ENCODE data around the gene CBFB.

Gene CBFB

DNA sequence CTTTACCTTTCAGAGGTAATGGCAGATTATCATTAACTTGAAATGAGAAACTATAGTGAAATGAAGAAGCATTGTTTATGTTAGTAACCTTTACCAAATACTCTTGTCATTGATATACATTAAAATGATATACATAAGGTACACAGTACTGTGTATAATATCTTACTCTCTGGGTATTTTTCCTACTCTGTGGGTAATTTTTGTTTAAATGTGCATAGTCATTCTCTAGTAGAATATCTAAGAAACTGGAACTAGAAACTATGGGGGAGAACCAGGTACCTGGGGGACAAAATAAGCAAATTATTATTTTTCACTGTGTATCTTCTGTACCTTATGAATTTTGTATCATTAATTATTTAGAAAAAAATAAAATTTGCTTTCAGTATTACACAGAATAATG is 60.2 kb downstream of the CBFB start:
- H3K4me2 ChIP-seq (ENCODE audit: insufficient read depth, low read length): no peak overlapping the region
- H3K4me1 ChIP-seq (ENCODE audit: insufficient read depth, low read length): no peaks in the 10 kb centered on the region
- ATAC-seq (ENCODE audit: insufficient read depth, low read depth) (no peak), DNase-seq (no peak)
- H3K9me3 ChIP-seq (ENCODE audit: insufficient read depth, low read length, severe bottlenecking): no peaks in the 10 kb centered on the region
- H2AFZ ChIP-seq (ENCODE audit: low read depth, low read length): no peak overlapping the region
- H3K27me3 ChIP-seq (ENCODE audit: insufficient read depth, low read length, poor library complexity): no peaks in the 10 kb centered on the region
- H4K20me1 ChIP-seq (ENCODE audit: insufficient read depth, low read length): peaks cover 7% of the 10 kb centered on the region; the same call in 1 of the 2 replicates
- H3K9ac ChIP-seq (ENCODE audit: low read depth, low read length): no peak overlapping the region
- peaks cover 60% of the 10 kb centered on the region for H3K36me3 ChIP-seq (ENCODE audit: insufficient read depth, low read length)
- H3K27ac ChIP-seq (ENCODE audit: low read length): no peak overlapping the region
- peaks cover 42% of the 10 kb centered on the region for H3K79me2 ChIP-seq (ENCODE audit: insufficient read depth, low read length)
- H3K4me3 ChIP-seq (ENCODE audit: low read depth in 1 of 2, low read length in 2 of 2): no peak overlapping the region
- TF ChIP-seq EZH2 (IDR thresholded peaks at IDR 0.05; ENCODE audit: borderline replicate concordance, low read depth, low read length, severe bottlenecking) (no peak), CTCF (IDR thresholded peaks at IDR 0.05; ENCODE audit: borderline replicate concordance, extremely low read depth, low read length, poor library complexity, severe bottlenecking) (no peak)

DNA sequence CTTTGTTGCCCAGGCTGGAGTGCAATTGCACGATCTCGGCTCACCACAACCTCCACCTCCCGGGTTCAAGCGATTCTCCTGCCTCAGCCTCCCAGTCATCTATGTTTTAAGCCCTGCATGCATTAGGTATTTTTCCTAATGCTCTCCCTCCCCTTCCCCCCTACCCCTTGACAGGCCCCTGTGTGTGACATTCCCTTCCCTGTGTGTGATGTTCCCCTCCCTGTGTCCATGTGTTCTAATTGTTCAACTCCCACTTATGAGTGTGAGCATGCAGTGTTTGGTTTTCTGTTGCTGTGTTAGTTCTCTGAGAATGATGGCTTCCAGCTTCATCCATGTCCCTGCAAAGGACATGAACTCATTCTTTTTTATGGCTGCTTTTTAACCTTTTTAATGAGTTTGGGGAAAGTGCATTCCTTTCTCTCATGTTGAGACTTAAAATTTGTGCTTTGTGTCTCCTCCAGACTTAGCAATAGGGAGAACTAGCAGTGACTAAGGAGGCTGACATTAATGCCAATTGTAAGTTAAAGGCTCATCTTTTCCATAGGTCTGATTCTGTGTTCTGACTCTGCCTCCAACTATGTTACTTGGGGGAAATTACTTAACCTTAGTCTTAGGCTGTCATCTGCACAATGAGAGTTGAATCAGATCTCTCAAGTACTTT is 63.1 kb downstream of the CBFB start:
- peaks cover 42% of the 10 kb centered on the region for H3K79me2 ChIP-seq (ENCODE audit: insufficient read depth, low read length)

GRCh38 chr16:67093098-67093726 is 64.3 kb downstream of the CBFB start:
- Histone ChIP-seq H3K4me1 (ENCODE audit: insufficient read depth, low read length) (no peaks in the 10 kb centered on the region), H3K27me3 (ENCODE audit: insufficient read depth, low read length, poor library complexity) (no peaks in the 10 kb centered on the region), H3K36me3 (ENCODE audit: insufficient read depth, low read length) (peaks cover 39% of the 10 kb centered on the region), H3K9ac (ENCODE audit: low read depth, low read length) (no peak overlapping the region), H4K20me1 (ENCODE audit: insufficient read depth, low read length) (peaks cover 4% of the 10 kb centered on the region; the same call in 1 of the 2 replicates), H3K79me2 (ENCODE audit: insufficient read depth, low read length) (peaks cover 32% of the 10 kb centered on the region), H3K4me2 (ENCODE audit: insufficient read depth, low read length) (no peak overlapping the region), H3K4me3 (ENCODE audit: low read depth in 1 of 2, low read length in 2 of 2) (no peak overlapping the region), H2AFZ (ENCODE audit: low read depth, low read length) (no peak overlapping the region), H3K9me3 (ENCODE audit: insufficient read depth, low read length, severe bottlenecking) (no peaks in the 10 kb centered on the region), H3K27ac (ENCODE audit: low read length) (no peak overlapping the region)
- TF ChIP-seq EZH2 (IDR thresholded peaks at IDR 0.05; ENCODE audit: borderline replicate concordance, low read depth, low read length, severe bottlenecking) (no peak), CTCF (IDR thresholded peaks at IDR 0.05; ENCODE audit: borderline replicate concordance, extremely low read depth, low read length, poor library complexity, severe bottlenecking) (no peak)
- no peak for DNase-seq
- no peak for ATAC-seq (ENCODE audit: insufficient read depth, low read depth)

More for the DNA sequence above, 63.1 kb downstream of the CBFB start:
- H3K4me1 ChIP-seq (ENCODE audit: insufficient read depth, low read length): no peaks in the 10 kb centered on the region
- no peak overlapping the region for H2AFZ ChIP-seq (ENCODE audit: low read depth, low read length)
- H3K4me3 ChIP-seq (ENCODE audit: low read depth in 1 of 2, low read length in 2 of 2): no peak overlapping the region
- H4K20me1 ChIP-seq (ENCODE audit: insufficient read depth, low read length): peaks cover 4% of the 10 kb centered on the region; the same call in 1 of the 2 replicates
- no peaks in the 10 kb centered on the region for H3K9me3 ChIP-seq (ENCODE audit: insufficient read depth, low read length, severe bottlenecking)
- H3K27ac ChIP-seq (ENCODE audit: low read length): no peak overlapping the region
- TF ChIP-seq EZH2 (IDR thresholded peaks at IDR 0.05; ENCODE audit: borderline replicate concordance, low read depth, low read length, severe bottlenecking) (no peak), CTCF (IDR thresholded peaks at IDR 0.05; ENCODE audit: borderline replicate concordance, extremely low read depth, low read length, poor library complexity, severe bottlenecking) (no peak)
- no peak overlapping the region for H3K9ac ChIP-seq (ENCODE audit: low read depth, low read length)
- no peak overlapping the region for H3K4me2 ChIP-seq (ENCODE audit: insufficient read depth, low read length)
- DNase-seq: no peak
- H3K36me3 ChIP-seq (ENCODE audit: insufficient read depth, low read length): peaks cover 44% of the 10 kb centered on the region
- H3K27me3 ChIP-seq (ENCODE audit: insufficient read depth, low read length, poor library complexity): no peaks in the 10 kb centered on the region
- ATAC-seq (ENCODE audit: insufficient read depth, low read depth): no peak
